ENCODE data around the gene HOXB1. TPM values are rescaled to one million over a fixed set of nuclear protein-coding genes. Genes with fewer than 3 reads are reported as not detected.
A peak's percentile ranks its signal among the peaks of the same experiment; 100 is the strongest.

Gene HOXB1
- total and polyA plus RNA-seq, 12 donors: not detected

DNA sequence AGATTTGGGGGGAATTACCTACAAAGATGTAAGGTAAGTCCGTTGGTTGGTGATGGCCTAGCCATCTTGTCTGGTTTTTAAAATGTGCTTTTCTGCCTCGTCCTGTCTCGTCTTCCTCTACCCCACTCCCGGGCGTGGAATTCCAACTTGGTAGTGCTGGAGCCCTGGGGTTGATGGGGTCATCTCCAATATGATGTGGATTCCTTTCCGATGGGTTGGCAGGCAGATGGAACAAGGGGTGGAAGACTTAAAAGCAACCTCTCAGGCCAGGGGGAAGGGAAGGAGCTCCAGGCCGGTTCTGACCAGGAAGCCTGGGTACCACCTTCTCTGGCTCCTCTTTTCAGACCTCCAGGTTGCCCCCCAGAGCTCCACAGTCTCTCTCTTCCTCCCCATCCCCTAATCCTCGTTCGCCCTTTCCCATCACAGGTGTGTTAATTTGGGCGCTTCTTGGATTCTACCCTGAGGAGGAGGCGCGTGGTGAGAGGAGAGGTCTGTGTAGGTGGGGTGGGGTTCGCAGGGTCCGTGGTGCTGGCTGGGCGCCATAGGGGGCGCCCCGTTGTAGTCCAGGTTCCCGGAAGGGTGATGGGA, 19.2 kb upstream of the HOXB1 start:
- peaks cover 0 to 100% (median 97%) of the 10 kb centered on the region in 7 donors for H3K27me3 ChIP-seq

DNA sequence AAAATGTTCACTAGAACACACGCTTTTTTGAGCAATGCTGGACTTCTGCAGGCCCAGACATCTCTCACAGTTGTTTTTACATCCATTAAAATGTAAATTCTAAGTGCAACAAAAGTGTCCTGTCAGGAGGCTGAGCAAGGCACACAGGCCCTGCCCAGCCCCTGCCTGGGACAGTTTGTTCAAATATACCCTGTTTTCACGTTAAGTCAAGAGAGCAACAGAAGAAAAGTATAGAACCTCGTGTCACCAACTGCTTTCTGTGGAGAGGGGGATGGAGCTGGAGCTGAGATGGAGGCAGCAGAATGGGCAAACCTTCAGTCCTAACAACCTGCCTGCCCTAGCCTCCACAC, 18.4 kb upstream of the HOXB1 start:
- ATAC-seq (no peak), DNase-seq (no peak)
- TF ChIP-seq, protein P1, sequence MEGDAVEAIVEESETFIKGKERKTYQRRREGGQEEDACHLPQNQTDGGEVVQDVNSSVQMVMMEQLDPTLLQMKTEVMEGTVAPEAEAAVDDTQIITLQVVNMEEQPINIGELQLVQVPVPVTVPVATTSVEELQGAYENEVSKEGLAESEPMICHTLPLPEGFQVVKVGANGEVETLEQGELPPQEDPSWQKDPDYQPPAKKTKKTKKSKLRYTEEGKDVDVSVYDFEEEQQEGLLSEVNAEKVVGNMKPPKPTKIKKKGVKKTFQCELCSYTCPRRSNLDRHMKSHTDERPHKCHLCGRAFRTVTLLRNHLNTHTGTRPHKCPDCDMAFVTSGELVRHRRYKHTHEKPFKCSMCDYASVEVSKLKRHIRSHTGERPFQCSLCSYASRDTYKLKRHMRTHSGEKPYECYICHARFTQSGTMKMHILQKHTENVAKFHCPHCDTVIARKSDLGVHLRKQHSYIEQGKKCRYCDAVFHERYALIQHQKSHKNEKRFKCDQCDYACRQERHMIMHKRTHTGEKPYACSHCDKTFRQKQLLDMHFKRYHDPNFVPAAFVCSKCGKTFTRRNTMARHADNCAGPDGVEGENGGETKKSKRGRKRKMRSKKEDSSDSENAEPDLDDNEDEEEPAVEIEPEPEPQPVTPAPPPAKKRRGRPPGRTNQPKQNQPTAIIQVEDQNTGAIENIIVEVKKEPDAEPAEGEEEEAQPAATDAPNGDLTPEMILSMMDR (IDR thresholded peaks at IDR 0.05): no peak
- H3K4me1 ChIP-seq: peaks cover 0 to 35% (median 11%) of the 10 kb centered on the region in 9 donors
- H3K27me3 ChIP-seq: peaks cover 0 to 100% (median 97%) of the 10 kb centered on the region in 7 donors
- H3K36me3 ChIP-seq: peaks cover 0 to 4% (median 0%) of the 10 kb centered on the region in 9 donors
- no peak overlapping the region for H3K27ac ChIP-seq
- intact Hi-C loops (cut with DNase I): loop anchor here in 1 of 10 donors (2.0 kb wide), 1 partner anchor 20 kb away; no protein-coding TSS in a partner anchor
- H3K9me3 ChIP-seq: no peaks in the 10 kb centered on the region
- no peak overlapping the region for H3K4me3 ChIP-seq
- WGBS, 2 donors: 57 to 64% methylated on average over 3 of the region's 3 CpGs

More for the DNA sequence above, 19.2 kb upstream of the HOXB1 start:
- Histone ChIP-seq H3K9me3 (no peaks in the 10 kb centered on the region), H3K27ac (no peak overlapping the region), H3K36me3 (peaks cover 0 to 4% (median 0%) of the 10 kb centered on the region in 9 donors), H3K4me3 (no peak overlapping the region), H3K4me1 (peaks cover 0 to 39% (median 16%) of the 10 kb centered on the region in 9 donors)
- no peak for ATAC-seq
- TF ChIP-seq, protein P1 (IDR thresholded peaks at IDR 0.05): no peak
- WGBS, 2 donors: 39 to 50% methylated on average over 18 of the region's 18 CpGs
- DNase-seq: no peak
- intact Hi-C loops (cut with DNase I): loop anchor here in 1 of 10 donors (2.0 kb wide), 1 partner anchor 19 kb away; no protein-coding TSS in a partner anchor

DNA sequence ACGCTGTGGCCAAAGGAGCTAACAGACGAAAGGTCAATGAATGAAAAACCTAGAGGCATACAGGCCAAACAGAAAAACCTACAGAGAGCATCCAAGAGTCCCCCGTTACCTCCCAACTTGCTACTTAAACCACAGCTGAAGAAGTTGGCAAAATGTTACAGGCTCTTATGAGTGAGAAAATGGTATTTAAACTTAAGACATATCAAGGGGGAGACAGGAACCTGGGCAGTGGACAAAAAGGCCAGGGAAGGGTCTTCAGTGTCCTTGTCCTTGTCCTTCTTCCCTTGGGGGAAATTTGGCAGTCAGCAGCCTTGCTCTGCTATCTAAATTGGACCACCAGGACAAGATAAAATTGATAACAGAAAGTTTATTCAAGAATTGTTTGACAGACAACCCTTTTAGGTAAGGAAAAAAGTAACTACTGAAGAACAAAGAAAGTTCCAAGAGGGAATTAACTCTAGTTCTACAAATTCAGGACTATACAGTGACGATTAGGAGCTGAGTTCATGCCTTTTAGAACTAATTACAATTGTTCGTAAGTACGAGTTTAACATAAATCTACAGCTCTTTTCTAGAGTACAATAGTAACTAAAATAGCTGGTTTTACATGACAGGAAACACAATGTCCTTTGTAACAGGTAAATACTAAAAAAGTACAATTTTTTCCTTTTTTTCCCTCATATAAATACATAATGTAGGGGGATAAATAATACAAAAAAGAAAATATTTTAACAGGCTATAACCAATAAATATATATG, 17.9 kb upstream of the HOXB1 start:
- Histone ChIP-seq H3K4me3 (no peak overlapping the region), H3K27me3 (peaks cover 0 to 100% (median 97%) of the 10 kb centered on the region in 7 donors), H3K4me1 (peaks cover 0 to 31% (median 11%) of the 10 kb centered on the region in 9 donors), H3K27ac (peak overlapping the region in 2 of 10 donors; percentile 7 to 11), H3K9me3 (no peaks in the 10 kb centered on the region), H3K36me3 (peaks cover 0 to 4% (median 0%) of the 10 kb centered on the region in 9 donors)
- WGBS, 2 donors: 48 to 51% methylated on average over 6 of the region's 6 CpGs
- intact Hi-C loops (cut with DNase I): loop anchor here in 1 of 10 donors (2.0 kb wide), 1 partner anchor 20 kb away; no protein-coding TSS in a partner anchor
- ATAC-seq (no peak), DNase-seq (no peak)
- TF ChIP-seq, protein P1 (IDR thresholded peaks at IDR 0.05): no peak

DNA sequence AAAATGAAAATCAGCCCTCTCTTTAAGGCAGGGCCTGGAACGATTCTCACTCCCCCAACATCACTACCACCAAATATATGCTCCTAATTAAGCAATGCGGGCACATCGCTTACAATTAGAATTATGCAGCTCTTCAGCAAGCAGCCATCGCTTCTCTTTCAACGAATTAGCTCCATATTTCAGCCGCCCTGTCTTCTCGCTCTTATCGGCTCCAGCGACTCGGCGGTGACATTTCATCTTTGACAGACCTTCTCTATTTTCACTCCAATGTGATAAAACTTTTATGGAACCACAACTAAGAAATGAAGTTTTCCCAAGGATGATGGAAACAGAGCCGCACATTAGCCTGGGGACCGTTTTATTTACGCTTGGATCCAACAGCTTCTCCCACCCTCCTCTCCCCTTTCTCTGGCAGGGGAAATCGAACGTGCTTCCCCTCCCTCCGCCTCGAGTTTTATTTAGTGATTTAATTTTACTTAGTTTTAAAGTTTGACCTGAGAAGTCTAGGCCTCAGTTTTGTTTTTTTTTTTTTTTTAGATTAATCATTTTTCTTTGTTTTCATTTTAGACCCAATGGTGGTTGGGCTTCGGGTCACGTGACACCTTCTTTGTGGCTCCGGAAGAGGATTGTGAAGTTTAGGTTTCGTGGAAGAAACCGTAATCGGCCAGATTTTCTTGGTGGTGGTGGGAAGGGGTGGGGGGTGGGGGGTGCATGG, 17.2 kb upstream of the HOXB1 start:
- peak overlapping the region in 7 of 10 donors; percentile 4 to 36 (median 18) for H3K4me3 ChIP-seq
- 25 to 26% methylated on average over 24 of the region's 24 CpGs for WGBS, 2 donors
- H3K27ac ChIP-seq: peak overlapping the region in 9 of 10 donors; percentile 22 to 92 (median 63)
- H3K27me3 ChIP-seq: peaks cover 0 to 100% (median 97%) of the 10 kb centered on the region in 7 donors
- intact Hi-C loops (cut with DNase I): loop anchor here in 1 of 10 donors (2.0 kb wide), 1 partner anchor 21 kb away; no protein-coding TSS in a partner anchor
- DNase-seq (no peak), ATAC-seq (no peak)
- H3K9me3 ChIP-seq: no peaks in the 10 kb centered on the region
- H3K4me1 ChIP-seq: peaks cover 0 to 31% (median 16%) of the 10 kb centered on the region in 9 donors
- TF ChIP-seq, protein P1 (IDR thresholded peaks at IDR 0.05): no peak
- peaks cover 0 to 4% (median 0%) of the 10 kb centered on the region in 9 donors for H3K36me3 ChIP-seq
